K562 (cell line): ENCODE measurements around the gene TEFM.

Experiments used
- CBX8 ChIP-seq: fragments of 200-600 bp; sonication (generic); IDR thresholded peaks from 2 replicates; pipeline ENCODE4 v1.6.1; 2012; ENCODE audit warnings: borderline replicate concordance, mixed run types, low read depth, mild to moderate bottlenecking, moderate library complexity, mixed read lengths, low read length, control low read depth, inconsistent platforms; ENCODE audit not compliant: poor library complexity, severe bottlenecking; ENCODE audit errors: extremely low read depth
- CHCHD3 ChIP-seq: fragments of 250-450 bp; sonication (Bioruptor Pico); IDR thresholded peaks from 2 replicates; pipeline ENCODE4 v2.1.2; 2022; ENCODE audit warnings: mild to moderate bottlenecking
- KAT2B ChIP-seq: IDR thresholded peaks from one replicate; pipeline ENCODE4 v1.6.1; 2012; ENCODE audit warnings: low read depth, mild to moderate bottlenecking, control low read depth, inconsistent platforms, low read length, moderate library complexity
- KAT8 ChIP-seq: fragments of 450-650 bp; IDR thresholded peaks from 2 replicates; pipeline ENCODE4 v1.6.1; 2016; ENCODE audit warnings: low read depth, mild to moderate bottlenecking
- NCOA2 ChIP-seq, 2 experiments: fragments of 450-650 bp; IDR thresholded peaks; 2 replicates each; pipeline ENCODE4 v1.6.1; 2018; ENCODE audit warnings: mild to moderate bottlenecking in 2 of 2, moderate library complexity in 1 of 2; ENCODE audit not compliant: partially characterized antibody in 2 of 2
- POLR2A ChIP-seq: fragments of 450-650 bp; conservative IDR thresholded peaks from 2 replicates; pipeline ENCODE4 v1.6.1; 2016
- TARDBP ChIP-seq: fragments of 450-650 bp; IDR thresholded peaks from 2 replicates; pipeline ENCODE4 v1.6.1; 2016
- ZNF668 ChIP-seq: fragments of 250-450 bp; sonication (Bioruptor Pico); IDR thresholded peaks from 2 replicates; pipeline ENCODE4 v1.8.0; 2022; ENCODE audit warnings: mild to moderate bottlenecking, inconsistent platforms
- TF ChIP-seq, protein P1 (sequence below): fragments of 450-650 bp; IDR thresholded peaks from 2 replicates; pipeline ENCODE4 v1.6.1; 2016; ENCODE audit warnings: antibody characterized with exemption
- TF ChIP-seq, protein P2 (sequence below): fragments of 250-450 bp; sonication (Bioruptor Pico); IDR thresholded peaks from 2 replicates; pipeline ENCODE4 v1.5.0; 2020; ENCODE audit warnings: mild to moderate bottlenecking, borderline replicate concordance
- TF ChIP-seq, protein P3 (sequence below): sonication (generic); formaldehyde crosslinking; IDR thresholded peaks from 2 replicates; pipeline ENCODE4 v1.8.1; 2023; ENCODE audit warnings: mild to moderate bottlenecking, missing genetic modification reagents, moderate library complexity
- TF ChIP-seq, protein P4 (sequence below), 3 experiments: IDR thresholded peaks in 2 of 3; conservative IDR thresholded peaks in 1 of 3; 2 replicates each; pipeline ENCODE4 v1.5.1; 2011 to 2012; ENCODE audit warnings: low read length in 3 of 3, mild to moderate bottlenecking in 3 of 3, control low read depth in 2 of 3, improper control_type of control experiment in 1 of 3, inconsistent platforms in 1 of 3, low read depth in 1 of 3, mixed read lengths in 1 of 3, moderate library complexity in 1 of 3; ENCODE audit not compliant: insufficient read depth in 2 of 3
- TF ChIP-seq, protein P5 (sequence below), 3 experiments: fragments of 200-800 bp in 1 of 3; sonication (Bioruptor generic) in 1 of 3; sonication (generic) in 1 of 3; formaldehyde crosslinking in 1 of 3; IDR thresholded peaks; 2 replicates each; pipeline versions ENCODE4 v1.6.1 to v1.8.0; 2016 to 2022; ENCODE audit warnings: mild to moderate bottlenecking in 2 of 3, missing compliant biosample characterization in 2 of 3, missing genetic modification characterization in 2 of 3, missing genetic modification reagents in 1 of 3

DNA sequence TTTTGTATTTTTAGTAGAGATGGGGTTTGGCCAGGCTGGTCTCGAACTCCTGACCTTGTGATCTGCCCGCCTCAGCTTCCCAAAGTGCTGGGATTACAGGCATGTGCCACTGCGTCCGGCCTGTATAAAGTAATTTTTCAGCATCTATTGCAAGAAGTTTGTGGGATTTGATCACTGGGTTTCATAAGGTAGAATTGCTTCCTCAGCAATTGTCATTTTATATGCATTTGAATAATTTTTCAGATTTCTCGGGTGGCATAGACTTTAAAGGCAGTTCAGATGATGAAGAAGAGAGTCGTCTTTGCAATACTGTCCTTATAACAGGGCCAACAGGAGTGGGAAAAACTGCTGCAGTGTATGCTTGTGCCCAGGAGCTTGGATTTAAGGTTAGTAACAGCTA is 37.0 kb downstream of the TEFM start:
- TF ChIP-seq KAT2B (no peak), CHCHD3 (no peak), KAT8 (no peak), NCOA2 (IDR thresholded peaks at IDR 0.05; ENCODE audit: partially characterized antibody in 2 of 2) (no peak), CBX8 (no peak), TARDBP (no peak), POLR2A (no peak), ZNF668 (CRISPR knock-in tag) (no peak)
- TF ChIP-seq, protein P1, sequence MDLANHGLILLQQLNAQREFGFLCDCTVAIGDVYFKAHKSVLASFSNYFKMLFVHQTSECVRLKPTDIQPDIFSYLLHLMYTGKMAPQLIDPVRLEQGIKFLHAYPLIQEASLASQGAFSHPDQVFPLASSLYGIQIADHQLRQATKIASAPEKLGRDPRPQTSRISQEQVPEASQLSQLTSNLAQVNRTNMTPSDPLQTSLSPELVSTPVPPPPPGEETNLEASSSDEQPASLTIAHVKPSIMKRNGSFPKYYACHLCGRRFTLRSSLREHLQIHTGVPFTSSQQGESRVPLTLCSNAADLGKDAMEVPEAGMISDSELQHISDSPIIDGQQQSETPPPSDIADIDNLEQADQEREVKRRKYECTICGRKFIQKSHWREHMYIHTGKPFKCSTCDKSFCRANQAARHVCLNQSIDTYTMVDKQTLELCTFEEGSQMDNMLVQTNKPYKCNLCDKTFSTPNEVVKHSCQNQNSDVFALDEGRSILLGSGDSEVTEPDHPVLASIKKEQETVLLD = no peak
- TF ChIP-seq, protein P2, sequence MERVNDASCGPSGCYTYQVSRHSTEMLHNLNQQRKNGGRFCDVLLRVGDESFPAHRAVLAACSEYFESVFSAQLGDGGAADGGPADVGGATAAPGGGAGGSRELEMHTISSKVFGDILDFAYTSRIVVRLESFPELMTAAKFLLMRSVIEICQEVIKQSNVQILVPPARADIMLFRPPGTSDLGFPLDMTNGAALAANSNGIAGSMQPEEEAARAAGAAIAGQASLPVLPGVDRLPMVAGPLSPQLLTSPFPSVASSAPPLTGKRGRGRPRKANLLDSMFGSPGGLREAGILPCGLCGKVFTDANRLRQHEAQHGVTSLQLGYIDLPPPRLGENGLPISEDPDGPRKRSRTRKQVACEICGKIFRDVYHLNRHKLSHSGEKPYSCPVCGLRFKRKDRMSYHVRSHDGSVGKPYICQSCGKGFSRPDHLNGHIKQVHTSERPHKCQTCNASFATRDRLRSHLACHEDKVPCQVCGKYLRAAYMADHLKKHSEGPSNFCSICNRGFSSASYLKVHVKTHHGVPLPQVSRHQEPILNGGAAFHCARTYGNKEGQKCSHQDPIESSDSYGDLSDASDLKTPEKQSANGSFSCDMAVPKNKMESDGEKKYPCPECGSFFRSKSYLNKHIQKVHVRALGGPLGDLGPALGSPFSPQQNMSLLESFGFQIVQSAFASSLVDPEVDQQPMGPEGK = no peak
- TF ChIP-seq, protein P3, sequence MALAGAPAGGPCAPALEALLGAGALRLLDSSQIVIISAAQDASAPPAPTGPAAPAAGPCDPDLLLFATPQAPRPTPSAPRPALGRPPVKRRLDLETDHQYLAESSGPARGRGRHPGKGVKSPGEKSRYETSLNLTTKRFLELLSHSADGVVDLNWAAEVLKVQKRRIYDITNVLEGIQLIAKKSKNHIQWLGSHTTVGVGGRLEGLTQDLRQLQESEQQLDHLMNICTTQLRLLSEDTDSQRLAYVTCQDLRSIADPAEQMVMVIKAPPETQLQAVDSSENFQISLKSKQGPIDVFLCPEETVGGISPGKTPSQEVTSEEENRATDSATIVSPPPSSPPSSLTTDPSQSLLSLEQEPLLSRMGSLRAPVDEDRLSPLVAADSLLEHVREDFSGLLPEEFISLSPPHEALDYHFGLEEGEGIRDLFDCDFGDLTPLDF = no peak
- TF ChIP-seq, protein P4, sequence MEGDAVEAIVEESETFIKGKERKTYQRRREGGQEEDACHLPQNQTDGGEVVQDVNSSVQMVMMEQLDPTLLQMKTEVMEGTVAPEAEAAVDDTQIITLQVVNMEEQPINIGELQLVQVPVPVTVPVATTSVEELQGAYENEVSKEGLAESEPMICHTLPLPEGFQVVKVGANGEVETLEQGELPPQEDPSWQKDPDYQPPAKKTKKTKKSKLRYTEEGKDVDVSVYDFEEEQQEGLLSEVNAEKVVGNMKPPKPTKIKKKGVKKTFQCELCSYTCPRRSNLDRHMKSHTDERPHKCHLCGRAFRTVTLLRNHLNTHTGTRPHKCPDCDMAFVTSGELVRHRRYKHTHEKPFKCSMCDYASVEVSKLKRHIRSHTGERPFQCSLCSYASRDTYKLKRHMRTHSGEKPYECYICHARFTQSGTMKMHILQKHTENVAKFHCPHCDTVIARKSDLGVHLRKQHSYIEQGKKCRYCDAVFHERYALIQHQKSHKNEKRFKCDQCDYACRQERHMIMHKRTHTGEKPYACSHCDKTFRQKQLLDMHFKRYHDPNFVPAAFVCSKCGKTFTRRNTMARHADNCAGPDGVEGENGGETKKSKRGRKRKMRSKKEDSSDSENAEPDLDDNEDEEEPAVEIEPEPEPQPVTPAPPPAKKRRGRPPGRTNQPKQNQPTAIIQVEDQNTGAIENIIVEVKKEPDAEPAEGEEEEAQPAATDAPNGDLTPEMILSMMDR (IDR thresholded peaks at IDR 0.05 in 2 of 3, conservative IDR thresholded peaks at IDR 0.05 in 1 of 3; ENCODE audit: insufficient read depth in 2 of 3, low read depth in 1 of 3, low read length in 3 of 3) = no peak
- TF ChIP-seq, protein P5, sequence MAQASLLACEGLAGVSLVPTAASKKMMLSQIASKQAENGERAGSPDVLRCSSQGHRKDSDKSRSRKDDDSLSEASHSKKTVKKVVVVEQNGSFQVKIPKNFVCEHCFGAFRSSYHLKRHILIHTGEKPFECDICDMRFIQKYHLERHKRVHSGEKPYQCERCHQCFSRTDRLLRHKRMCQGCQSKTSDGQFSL (CRISPR knock-in tag; IDR thresholded peaks at IDR 0.05) = no peak
- TF ChIP-seq, protein P5 (tag; IDR thresholded peaks at IDR 0.05) = no peak
